NT2/D1 (cell line): Measurements from ENCODE around the gene CNTFR.

Source experiments
- SUZ12 ChIP-seq: IDR thresholded peaks from 2 replicates; pipeline ENCODE4 v1.6.1; 2011; ENCODE audit not compliant: insufficient read length, insufficient read depth; ENCODE audit errors: extremely low read depth
- YY1 ChIP-seq: IDR thresholded peaks from 2 replicates; pipeline ENCODE4 v1.6.1; 2011; ENCODE audit not compliant: insufficient read length, insufficient read depth
- ZNF274 ChIP-seq: IDR thresholded peaks from 2 replicates; pipeline ENCODE4 v1.6.1; 2011; ENCODE audit warnings: mild to moderate bottlenecking, low read depth, low read length

DNA sequence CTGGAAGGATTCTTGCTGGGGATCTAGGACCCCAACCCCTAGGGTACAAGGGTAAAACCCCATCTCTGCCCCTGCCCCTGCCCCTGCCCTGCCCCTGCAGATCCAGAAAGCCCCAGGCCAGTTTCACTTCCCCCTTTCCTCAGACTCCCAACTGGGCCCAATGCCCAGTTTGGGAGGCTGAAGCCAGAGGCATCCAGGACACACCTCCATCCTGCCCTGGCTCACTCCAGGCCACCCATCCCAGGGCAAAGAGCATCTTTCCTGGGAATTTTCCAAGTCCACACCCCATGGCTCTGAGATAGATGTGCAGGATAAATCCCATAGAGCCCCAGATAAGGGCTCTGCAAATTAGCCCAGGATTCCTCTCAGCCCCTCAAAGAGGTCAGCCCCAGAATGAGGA, 17.4 kb downstream of the CNTFR start:
- TF ChIP-seq YY1: no peak
- TF ChIP-seq SUZ12: no peak
- TF ChIP-seq ZNF274: no peak
